Neural progenitor cell (in vitro differentiated cells): Measurements from ENCODE around the gene HIVEP1. TPM values are rescaled to one million over a fixed set of nuclear protein-coding genes. Genes with fewer than 3 reads are reported as not detected.
A peak's percentile ranks its signal among the peaks of the same experiment; 100 is the strongest.

Experiments
- DNase-seq: peaks from one replicate; pipeline ENCODE4 v3.0.0-alpha.2; 2016; ENCODE audit warnings: low spot score
- H2AFZ ChIP-seq: fragments of 200-600 bp; sonication (generic); replicated peaks from 2 replicates; pipeline ENCODE4 v1.6.1; 2016; ENCODE audit warnings: antibody characterized with exemption
- H3F3A ChIP-seq: fragments of 200-600 bp; sonication (generic); 2 replicates; pipeline ENCODE4 v1.6.1; 2016; ENCODE audit warnings: antibody characterized with exemption, low read depth
- H3K27ac ChIP-seq: fragments of 200-600 bp; sonication (generic); 2 replicates; pipeline ENCODE4 v1.5.1; 2016; ENCODE audit warnings: mild to moderate bottlenecking
- H3K27me3 ChIP-seq: fragments of 200-600 bp; sonication (generic); 2 replicates; pipeline ENCODE4 v1.6.1; 2016; ENCODE audit warnings: mild to moderate bottlenecking, moderate library complexity
- H3K36me3 ChIP-seq: fragments of 200-600 bp; sonication (generic); 2 replicates; pipeline ENCODE4 v1.5.1; 2016
- H3K4me1 ChIP-seq: fragments of 200-600 bp; sonication (generic); 2 replicates; pipeline ENCODE4 v1.6.1; 2016; ENCODE audit warnings: mixed run types
- H3K4me2 ChIP-seq: fragments of 200-600 bp; sonication (generic); 2 replicates; pipeline ENCODE4 v1.6.1; 2016
- H3K4me3 ChIP-seq: fragments of 200-600 bp; sonication (generic); 2 replicates; pipeline ENCODE4 v1.5.1; 2016
- H3K79me2 ChIP-seq: fragments of 200-600 bp; sonication (generic); 2 replicates; pipeline ENCODE4 v1.6.1; 2016; ENCODE audit warnings: low read depth
- H3K9ac ChIP-seq: fragments of 200-600 bp; sonication (generic); 2 replicates; pipeline ENCODE4 v1.6.1; 2016
- H3K9me3 ChIP-seq: fragments of 200-600 bp; sonication (generic); 2 replicates; pipeline ENCODE4 v1.5.1; 2016; ENCODE audit warnings: low read depth
- H4K20me1 ChIP-seq: fragments of 200-600 bp; sonication (generic); 2 replicates; pipeline ENCODE4 v1.6.1; 2016; ENCODE audit warnings: low read depth
- H3K27ac Mint-ChIP-seq: 3 replicates; pipeline ENCODE4 v1.8.0; 2021; ENCODE audit warnings: mixed read lengths
- H3K27me3 Mint-ChIP-seq: 2 replicates; pipeline ENCODE4 v1.8.0; 2022; ENCODE audit warnings: low read depth, mild to moderate bottlenecking, inconsistent platforms, moderate library complexity, mixed read lengths; ENCODE audit not compliant: insufficient read depth
- H3K36me3 Mint-ChIP-seq: 3 replicates; pipeline ENCODE4 v1.8.0; 2021; ENCODE audit warnings: mixed read lengths
- H3K4me1 Mint-ChIP-seq: 3 replicates; pipeline ENCODE4 v1.8.0; 2021; ENCODE audit warnings: mixed read lengths
- H3K4me3 Mint-ChIP-seq: 3 replicates; pipeline ENCODE4 v1.8.0; 2021; ENCODE audit warnings: mild to moderate bottlenecking, moderate library complexity, mixed read lengths
- H3K9me3 Mint-ChIP-seq: 3 replicates; pipeline ENCODE4 v1.8.0; 2020; ENCODE audit warnings: mixed read lengths
- CTCF ChIP-seq: fragments of 200-600 bp; sonication (generic); IDR thresholded peaks from 2 replicates; pipeline ENCODE4 v1.5.1; 2017; ENCODE audit warnings: antibody characterized with exemption, mild to moderate bottlenecking
- EZH2 ChIP-seq: fragments of 200-600 bp; sonication (generic); IDR thresholded peaks from 2 replicates; pipeline ENCODE4 v1.6.1; 2017; ENCODE audit warnings: antibody characterized with exemption, mild to moderate bottlenecking, moderate library complexity
- EZH2phosphoT487 ChIP-seq: fragments of 200-600 bp; sonication (generic); IDR thresholded peaks from 2 replicates; pipeline ENCODE4 v1.6.1; 2017; ENCODE audit warnings: antibody characterized with exemption
- total RNA-seq: library from RNA; depleted of rRNA; stranded (reverse); fragments of >200 nt; gene quantifications from 2 replicates; pipeline ENCODE4 v1.2.3, GENCODE V29; 2015; ENCODE audit warnings: low replicate concordance

HIVEP1 gene
- total RNA-seq, 1 donor from 2014 or later, result 23.3 TPM

GRCh38 chr6:12203001-12203400 is 190.9 kb downstream of the HIVEP1 start:
- Mint-ChIP-seq H3K27ac (peak overlapping the region; percentile 21), H3K4me3 (no peak overlapping the region), H3K27me3 (no peaks in the 10 kb centered on the region), H3K36me3 (no peaks in the 10 kb centered on the region), H3K9me3 (no peaks in the 10 kb centered on the region), H3K4me1 (peaks cover 11% of the 10 kb centered on the region)
- Histone ChIP-seq H3K27me3 (no peaks in the 10 kb centered on the region), H3K4me1 (no peaks in the 10 kb centered on the region), H3K9me3 (no peaks in the 10 kb centered on the region), H3K36me3 (no peaks in the 10 kb centered on the region), H4K20me1 (no peaks in the 10 kb centered on the region), H2AFZ (no peak overlapping the region), H3F3A (no peaks in the 10 kb centered on the region), H3K27ac (no peak overlapping the region), H3K9ac (no peak overlapping the region), H3K4me3 (no peak overlapping the region), H3K79me2 (no peaks in the 10 kb centered on the region), H3K4me2 (no peak overlapping the region)
- TF ChIP-seq CTCF (no peak), EZH2 (no peak), EZH2phosphoT487 (no peak)
- DNase-seq, result peak; percentile 31

GRCh38 chr6:12208190-12208589 is 196.1 kb downstream of the HIVEP1 start:
- no peak overlapping the region for H3K4me3 Mint-ChIP-seq
- TF ChIP-seq EZH2 (no peak), EZH2phosphoT487 (no peak), CTCF (no peak)

GRCh38 chr6:12208673-12209072 is 196.6 kb downstream of the HIVEP1 start:
- Histone ChIP-seq H3K9me3 (no peaks in the 10 kb centered on the region), H3K4me1 (no peaks in the 10 kb centered on the region), H3K27ac (no peak overlapping the region), H3F3A (no peaks in the 10 kb centered on the region), H3K4me3 (no peak overlapping the region), H4K20me1 (no peaks in the 10 kb centered on the region), H3K9ac (no peak overlapping the region), H2AFZ (no peak overlapping the region), H3K79me2 (no peaks in the 10 kb centered on the region), H3K27me3 (no peaks in the 10 kb centered on the region), H3K4me2 (no peak overlapping the region), H3K36me3 (no peaks in the 10 kb centered on the region)
- Mint-ChIP-seq H3K27ac (no peak overlapping the region), H3K9me3 (peaks cover 7% of the 10 kb centered on the region), H3K4me1 (no peaks in the 10 kb centered on the region), H3K27me3 (no peaks in the 10 kb centered on the region), H3K4me3 (no peak overlapping the region), H3K36me3 (no peaks in the 10 kb centered on the region)
- TF ChIP-seq CTCF (no peak), EZH2 (no peak), EZH2phosphoT487 (no peak)
- DNase-seq, result no peak

More at GRCh38 chr6:12208190-12208589, 196.1 kb downstream of the HIVEP1 start:
- Histone ChIP-seq H3K9ac (no peak overlapping the region), H3K4me2 (no peak overlapping the region), H3K4me1 (no peaks in the 10 kb centered on the region), H3K79me2 (no peaks in the 10 kb centered on the region), H4K20me1 (no peaks in the 10 kb centered on the region), H2AFZ (no peak overlapping the region), H3K4me3 (no peak overlapping the region), H3K9me3 (no peaks in the 10 kb centered on the region), H3K27ac (no peak overlapping the region), H3K36me3 (no peaks in the 10 kb centered on the region), H3K27me3 (no peaks in the 10 kb centered on the region), H3F3A (no peaks in the 10 kb centered on the region)
- Mint-ChIP-seq H3K27me3 (no peaks in the 10 kb centered on the region), H3K9me3 (peaks cover 7% of the 10 kb centered on the region), H3K27ac (no peak overlapping the region), H3K36me3 (no peaks in the 10 kb centered on the region), H3K4me1 (peaks cover under 1% of the 10 kb centered on the region)
- no peak for DNase-seq

Other genes with a start within 250 kb of the HIVEP1 start
- gene ADTRP, start 233.5 kb upstream of the HIVEP1 start, total RNA-seq, result not detected in 2 replicates